DND-41 (cell line): ENCODE measurements around the gene CEMIP.

Experiments
- CTCF ChIP-seq: IDR thresholded peaks from 2 replicates; pipeline ENCODE4 v1.5.1; 2012; ENCODE audit warnings: borderline replicate concordance, low read length, moderate library complexity, mild to moderate bottlenecking; ENCODE audit not compliant: poor library complexity, severe bottlenecking; ENCODE audit errors: extremely low read depth
- EZH2 ChIP-seq: IDR thresholded peaks from 3 replicates; pipeline ENCODE4 v1.6.1; 2012; ENCODE audit warnings: borderline replicate concordance, low read depth, mild to moderate bottlenecking, moderate library complexity, low read length, inconsistent platforms; ENCODE audit not compliant: severe bottlenecking

DNA sequence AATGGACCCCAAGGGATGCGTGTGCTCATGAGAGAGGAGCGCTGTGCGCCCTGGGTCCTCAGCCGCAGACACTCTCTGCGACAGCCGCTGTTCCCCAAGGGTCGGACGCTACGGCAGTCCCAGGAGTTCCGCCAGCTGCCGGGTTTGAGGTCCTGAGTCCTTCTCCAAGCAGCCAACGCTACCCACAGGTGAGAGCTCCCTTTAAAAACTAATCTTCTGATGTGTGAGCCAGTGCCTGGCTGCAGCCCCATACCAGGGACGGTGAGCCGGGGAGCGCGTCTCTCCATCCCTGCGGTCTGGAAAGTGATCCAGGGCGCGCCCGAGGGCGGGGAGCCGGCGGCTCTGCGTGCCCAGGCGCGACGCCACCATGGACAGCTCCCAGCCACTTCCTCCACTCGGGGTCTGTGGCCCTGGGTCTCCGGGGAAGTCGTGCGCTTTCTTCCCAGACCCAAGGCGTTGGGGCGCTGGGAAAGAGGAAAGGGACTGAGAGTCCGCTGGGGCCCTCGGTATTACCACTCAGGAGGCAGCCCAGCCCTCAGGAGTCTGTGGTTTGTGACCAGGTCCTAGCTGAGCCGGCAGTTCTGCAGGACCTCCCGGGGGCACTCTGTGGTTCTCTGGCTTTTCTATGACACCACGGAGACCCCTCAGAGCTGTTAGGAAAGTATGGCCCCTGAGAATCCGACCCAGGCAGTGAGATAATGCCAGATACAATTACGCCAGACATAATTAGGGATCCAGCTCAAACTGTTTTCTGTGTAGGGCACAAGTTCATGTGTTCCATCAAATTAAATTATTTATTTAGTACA, 1.4 kb downstream of the CEMIP start:
- TF ChIP-seq CTCF (no peak), EZH2 (no peak)
